ENCODE measurements around the gene EGFR.

Gene EGFR

GRCh38 chr7:55131142-55131929 is 112.5 kb downstream of the EGFR start:
- DNase-seq = no peak

- no peak for DNase-seq
These were observed 113.7 kb downstream of the EGFR start for GRCh38 chr7:55132550-55132889.

- peak; percentile 14 for DNase-seq
These were observed 114.2 kb downstream of the EGFR start for GRCh38 chr7:55132890-55133551.

- no peak for DNase-seq
These were observed 115.0 kb downstream of the EGFR start for GRCh38 chr7:55133630-55134358.

GRCh38 chr7:55134359-55134725 is 115.5 kb downstream of the EGFR start:
- DNase-seq = no peak

GRCh38 chr7:55134786-55135185 is 116.0 kb downstream of the EGFR start:
- no peak for DNase-seq

- DNase-seq = no peak
These were observed 116.6 kb downstream of the EGFR start for GRCh38 chr7:55135462-55135861.

- no peak for DNase-seq
These were observed 119.8 kb downstream of the EGFR start for GRCh38 chr7:55138663-55139062.

GRCh38 chr7:55140221-55140940 is 121.6 kb downstream of the EGFR start:
- no peak for DNase-seq

GRCh38 chr7:55140941-55141278 is 122.1 kb downstream of the EGFR start:
- no peak for DNase-seq

GRCh38 chr7:55142919-55143600 is 124.2 kb downstream of the EGFR start:
- DNase-seq = no peak

GRCh38 chr7:55144333-55145317 is 125.8 kb downstream of the EGFR start:
- no peak for DNase-seq

GRCh38 chr7:55145606-55146005 is 126.8 kb downstream of the EGFR start:
- no peak for DNase-seq

- DNase-seq = no peak
These were observed 128.3 kb downstream of the EGFR start for GRCh38 chr7:55147101-55147500.

GRCh38 chr7:55147736-55148135 is 128.9 kb downstream of the EGFR start:
- no peak for DNase-seq

GRCh38 chr7:55148571-55148970 is 129.8 kb downstream of the EGFR start:
- DNase-seq = no peak

- no peak for DNase-seq
These were observed 130.2 kb downstream of the EGFR start for GRCh38 chr7:55149001-55149400.

- DNase-seq = no peak
These were observed 131.3 kb downstream of the EGFR start for GRCh38 chr7:55150166-55150565.

- DNase-seq = no peak
These were observed 132.1 kb downstream of the EGFR start for GRCh38 chr7:55150709-55151451.

- DNase-seq = no peak
These were observed 133.7 kb downstream of the EGFR start for GRCh38 chr7:55152516-55152915.

GRCh38 chr7:55154096-55154495 is 135.3 kb downstream of the EGFR start:
- no peak for DNase-seq
